Stimulated activated CD4-positive, alpha-beta T cell treated with anti-CD3 and anti-CD28 coated beads, Interleukin-1b, Interleukin-23, amount 100 ng/mL, for 24 hours (primary cell): ENCODE measurements around the gene LETMD1.
A peak's percentile ranks its signal among the peaks of the same experiment; 100 is the strongest.

Experiments
- DNase-seq, 4 experiments: peaks; one replicate each; pipeline ENCODE4 v3.0.0-alpha.2; 2020; ENCODE audit warnings: low read depth in 4 of 4, low spot score in 1 of 4

The LETMD1 gene

GRCh38 chr12:51025836-51026638 is 22.1 kb upstream of the LETMD1 start, which contains the start of gene SLC11A2:
SLC11A2 (minus strand) TSS chr12:51026384; CDS start chr12:51010728, 15,656 bp downstream.
- peak; percentile 75 to 96 (median 87) for DNase-seq

GRCh38 chr12:51027342-51027835 is 20.7 kb upstream of the LETMD1 start:
- DNase-seq: no peak

- no peak for DNase-seq
These were observed 19.9 kb upstream of the LETMD1 start for GRCh38 chr12:51028126-51028812.

DNA sequence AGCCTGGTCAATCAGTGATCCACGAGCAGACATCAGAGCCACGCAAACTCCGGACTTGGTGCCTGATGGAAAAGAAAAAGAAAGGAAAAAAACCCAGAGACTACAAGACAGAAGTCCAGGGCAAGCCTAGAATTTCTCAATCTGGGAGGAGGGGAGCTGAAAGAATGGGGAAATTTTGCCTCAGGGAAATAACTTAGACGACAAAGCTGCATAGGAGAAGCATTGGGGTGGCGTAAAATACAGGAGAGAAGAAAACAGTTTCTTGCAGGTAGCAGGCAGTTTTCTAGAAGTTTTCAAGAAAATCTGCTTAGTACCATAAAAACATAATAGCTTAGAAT is 19.3 kb upstream of the LETMD1 start:
- DNase-seq: no peak

DNA sequence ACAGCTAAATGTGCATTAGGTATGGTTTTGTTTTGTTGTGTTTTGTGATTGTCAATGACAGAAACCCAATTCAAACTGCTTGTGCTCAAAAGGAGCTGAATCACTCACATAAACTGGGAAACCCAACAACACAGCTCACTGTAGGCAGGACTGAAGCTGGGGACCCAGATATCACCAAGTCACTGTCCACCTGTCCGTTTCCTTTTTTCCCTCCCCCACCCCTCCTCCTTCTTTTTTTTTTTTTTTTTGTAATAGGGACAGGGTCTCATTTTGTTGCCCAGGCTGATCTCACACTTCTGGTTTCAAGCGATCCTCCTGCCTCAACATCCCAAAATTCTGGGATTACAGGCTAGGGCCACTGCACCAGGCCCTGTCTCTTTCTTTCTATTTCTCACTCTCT is 15.1 kb upstream of the LETMD1 start:
- DNase-seq: no peak

- DNase-seq: no peak
These were observed 14.6 kb upstream of the LETMD1 start for GRCh38 chr12:51033457-51034089.

DNA sequence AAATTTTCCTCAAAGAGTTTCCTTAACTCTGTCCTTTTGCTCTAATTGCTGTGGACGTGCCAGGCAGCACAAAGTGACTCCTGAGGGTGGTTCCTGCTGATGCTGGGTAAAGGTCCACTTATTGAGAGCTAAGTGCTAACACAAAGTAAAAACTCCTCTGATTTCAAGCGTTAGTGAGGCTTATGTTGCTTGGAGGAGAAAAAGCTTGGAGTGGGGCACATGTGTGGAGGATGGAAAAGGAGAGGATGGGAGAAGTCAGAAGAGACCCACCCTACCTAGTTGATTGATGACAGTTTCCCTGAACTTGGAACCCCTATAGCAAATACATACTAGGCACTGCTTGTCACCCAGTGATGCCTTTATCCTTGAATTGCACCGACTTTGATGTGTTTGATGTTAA is 11.8 kb upstream of the LETMD1 start:
- DNase-seq: no peak

DNA sequence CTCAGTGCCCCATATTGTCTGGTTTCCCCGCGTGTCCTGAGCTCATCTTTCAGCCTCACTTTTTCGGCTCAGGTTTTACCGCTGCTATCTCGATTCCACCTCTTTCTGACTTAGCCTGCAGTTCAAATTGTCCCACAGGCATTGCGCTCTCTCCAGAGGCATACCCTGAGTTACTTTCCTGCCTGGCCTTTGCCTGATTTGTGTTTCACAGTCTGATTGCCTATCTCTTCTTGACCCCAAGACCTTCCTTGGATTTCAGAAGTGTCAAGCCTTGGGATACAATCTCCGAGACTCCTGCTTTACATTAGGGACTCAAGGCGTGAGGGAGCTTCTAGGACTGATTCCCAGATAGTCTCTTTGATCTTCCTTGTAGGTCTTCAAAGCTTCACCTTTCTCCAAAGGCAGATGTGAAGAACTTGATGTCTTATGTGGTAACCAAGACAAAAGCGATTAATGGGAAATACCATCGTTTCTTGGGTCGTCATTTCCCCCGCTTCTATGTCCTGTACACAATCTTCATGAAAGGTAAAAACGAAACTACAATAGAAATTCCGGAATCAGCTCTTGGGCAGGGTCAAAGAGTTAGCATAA is 629 bp downstream of the LETMD1 start:
- DNase-seq: no peak

- DNase-seq: no peak
These were observed 1.4 kb downstream of the LETMD1 start for GRCh38 chr12:51049525-51049924.

DNA sequence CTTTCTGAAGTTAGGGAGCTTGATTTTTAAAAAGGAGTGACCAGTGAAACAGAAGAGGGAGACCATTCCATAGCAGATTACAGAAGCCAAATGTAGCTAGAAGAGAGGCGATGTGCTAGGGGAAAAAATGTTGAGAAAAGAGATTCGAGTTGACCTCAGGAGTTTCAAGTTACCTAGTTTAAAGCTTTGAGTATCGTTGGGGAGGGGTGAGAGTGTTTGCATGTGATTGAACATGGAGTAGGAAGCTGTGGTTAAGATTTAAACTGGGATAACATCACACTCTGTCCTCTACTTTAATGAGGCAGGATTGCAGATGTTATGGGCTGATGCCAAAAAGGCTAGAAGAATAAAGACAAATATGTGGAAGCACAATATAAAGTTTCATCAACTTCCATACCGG is 3.7 kb downstream of the LETMD1 start:
- DNase-seq: no peak

DNA sequence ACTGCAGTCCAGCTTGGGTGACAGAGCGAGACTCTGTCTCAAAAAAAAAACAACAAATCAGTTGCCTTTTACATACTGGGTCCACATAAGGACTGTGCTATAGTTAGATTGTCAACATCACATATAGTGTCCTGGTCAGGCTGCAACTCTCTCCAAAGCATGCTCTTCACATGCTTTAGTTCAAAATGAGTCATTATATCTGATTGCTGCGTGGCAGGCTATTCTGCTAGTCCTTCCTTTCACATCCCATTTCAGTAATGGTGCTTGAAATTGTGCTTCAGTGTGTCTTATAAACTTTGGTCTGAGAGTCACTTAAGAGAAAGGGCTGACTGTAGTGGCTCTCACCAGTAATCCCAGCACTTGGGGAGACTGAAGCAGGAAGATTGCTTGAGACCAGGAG is 6.9 kb downstream of the LETMD1 start:
- no peak for DNase-seq

DNA sequence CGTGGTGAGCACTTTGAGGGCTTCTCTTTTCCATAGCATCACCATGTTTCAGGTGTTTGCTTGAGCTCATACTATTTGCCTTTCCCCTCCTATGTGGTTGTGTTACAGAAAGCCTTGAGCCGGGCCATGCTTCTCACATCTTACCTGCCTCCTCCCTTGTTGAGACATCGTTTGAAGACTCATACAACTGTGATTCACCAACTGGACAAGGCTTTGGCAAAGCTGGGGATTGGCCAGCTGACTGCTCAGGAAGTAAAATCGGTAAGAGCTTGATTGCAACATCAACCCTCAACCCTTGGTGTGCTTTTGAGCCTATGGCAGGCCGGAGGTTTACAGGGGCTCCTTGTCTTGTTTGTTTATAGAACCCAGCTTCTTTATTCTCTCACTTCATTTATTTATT is 8.1 kb downstream of the LETMD1 start:
- DNase-seq: no peak

DNA sequence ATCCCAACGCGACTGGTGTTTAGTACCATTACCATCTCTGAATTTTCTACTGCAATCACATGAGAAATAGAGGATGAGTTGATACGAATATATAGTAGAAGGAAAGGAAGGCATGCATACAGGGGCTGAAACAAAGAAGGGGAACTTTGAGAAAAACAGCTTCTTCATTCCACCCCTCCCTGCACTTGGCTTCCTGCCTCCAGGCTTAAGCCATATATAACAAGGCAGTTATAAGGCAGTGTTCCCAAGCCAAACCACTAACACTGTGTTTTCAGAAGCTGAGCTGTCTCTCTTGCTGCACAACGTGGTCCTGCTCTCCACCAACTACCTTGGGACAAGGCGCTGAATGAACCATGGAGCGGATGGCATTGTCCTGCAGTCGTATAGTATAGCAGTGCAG is 11.0 kb downstream of the LETMD1 start:
- DNase-seq: no peak

DNA sequence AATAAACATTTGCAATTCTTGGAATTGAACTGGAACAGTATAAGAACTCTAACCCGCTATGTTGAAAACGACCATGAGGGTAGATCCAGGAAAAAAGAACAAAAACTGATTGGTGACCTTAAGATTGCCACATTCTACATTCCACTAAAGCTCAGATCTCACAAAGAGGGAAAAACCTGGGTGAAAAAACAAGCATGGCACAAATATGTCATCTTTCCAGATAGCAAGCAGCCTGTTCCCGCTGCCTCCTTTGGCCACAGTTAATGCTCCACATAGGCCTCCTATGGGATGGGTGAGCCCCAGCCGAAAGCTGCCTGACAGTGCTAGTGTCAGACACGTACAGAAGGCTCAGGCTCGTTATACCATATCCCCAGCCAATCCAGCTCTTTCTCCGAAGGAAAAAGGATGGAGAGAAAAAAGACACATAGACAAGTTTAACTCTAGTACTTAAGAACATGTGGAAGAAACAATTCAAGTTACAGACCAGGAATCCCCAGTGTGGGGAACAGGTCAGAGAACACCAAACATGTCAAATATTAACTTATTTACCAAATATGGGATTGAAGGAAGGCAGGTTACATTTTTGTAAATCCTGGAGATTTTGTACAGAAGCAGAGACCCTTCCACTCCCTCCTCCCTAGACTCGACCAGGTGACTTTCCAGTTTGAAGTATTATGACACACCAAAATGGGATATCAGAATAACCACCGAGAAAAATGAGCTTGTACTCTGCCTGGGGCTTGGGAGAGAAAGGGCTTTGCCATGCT is 14.7 kb downstream of the LETMD1 start:
- no peak for DNase-seq

GRCh38 chr12:51065530-51065929 is 17.4 kb downstream of the LETMD1 start:
- DNase-seq: no peak

- no peak for DNase-seq
These were observed 19.1 kb downstream of the LETMD1 start for GRCh38 chr12:51067229-51067628.

DNA sequence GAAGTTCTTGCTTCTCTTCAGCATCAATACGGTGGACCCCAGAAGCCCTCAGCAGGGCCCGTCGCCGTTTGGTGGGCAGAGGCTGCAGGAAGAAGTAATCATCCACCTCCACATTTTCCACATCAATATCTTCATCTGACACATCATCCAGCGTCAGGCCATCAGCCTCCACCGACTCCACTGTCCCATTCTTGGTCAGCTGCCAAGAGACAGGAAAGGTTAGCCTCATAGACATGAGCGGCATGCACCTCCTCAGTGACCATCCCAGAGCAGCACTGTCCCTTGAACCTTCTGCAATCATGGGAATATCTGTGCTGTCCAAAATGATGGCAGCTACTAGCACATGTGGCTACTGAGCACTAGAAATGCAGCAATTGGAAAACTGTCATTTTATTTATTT is 19.6 kb downstream of the LETMD1 start:
- no peak for DNase-seq

- DNase-seq: no peak
These were observed 21.9 kb downstream of the LETMD1 start for GRCh38 chr12:51070004-51070403.

DNA sequence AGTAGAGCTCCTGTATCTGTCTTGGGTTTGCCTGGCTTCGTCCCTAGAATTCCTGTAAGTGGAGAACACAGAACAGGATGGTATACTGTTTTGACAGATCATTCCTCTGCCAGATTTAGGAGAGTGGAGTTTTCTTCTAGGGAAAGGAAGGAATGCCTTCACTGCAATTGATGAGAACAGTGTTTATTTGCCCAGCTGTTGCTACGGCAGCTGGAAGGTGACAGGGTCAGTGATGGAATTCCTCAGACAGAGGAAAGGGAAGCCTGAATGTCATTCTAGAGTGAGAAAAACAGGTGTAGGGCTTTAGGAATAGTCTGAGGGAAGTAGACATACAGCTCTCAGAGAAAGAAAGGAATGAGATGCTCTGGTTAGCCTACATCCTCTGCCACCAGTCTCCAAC is 23.5 kb downstream of the LETMD1 start:
- no peak for DNase-seq

DNA sequence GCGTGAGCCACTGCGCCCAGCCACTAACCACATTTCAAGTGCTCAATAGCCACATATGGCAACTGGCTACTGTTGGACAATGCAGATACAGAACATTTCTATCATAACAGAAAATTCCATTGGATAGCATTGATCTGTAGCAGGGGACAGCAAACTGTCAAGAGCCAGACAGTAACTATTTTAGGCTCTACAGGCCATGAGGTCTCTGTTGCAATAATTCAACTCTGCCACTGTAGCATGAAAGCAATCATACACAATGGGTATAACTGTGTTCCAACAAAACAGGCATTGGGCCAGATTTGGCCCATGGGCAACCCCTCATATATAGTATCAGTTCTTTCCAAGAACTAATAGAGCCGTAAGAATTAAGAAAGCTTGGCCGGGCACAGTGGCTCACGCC is 27.3 kb downstream of the LETMD1 start:
- DNase-seq: no peak
